ENCODE results near the gene DNAH1. TPM values are rescaled to one million over a fixed set of nuclear protein-coding genes. Genes with fewer than 3 reads are reported as not detected.

DNAH1 gene
- total RNA-seq, 1 experiment from 2014 or later = 2.4 TPM

DNA sequence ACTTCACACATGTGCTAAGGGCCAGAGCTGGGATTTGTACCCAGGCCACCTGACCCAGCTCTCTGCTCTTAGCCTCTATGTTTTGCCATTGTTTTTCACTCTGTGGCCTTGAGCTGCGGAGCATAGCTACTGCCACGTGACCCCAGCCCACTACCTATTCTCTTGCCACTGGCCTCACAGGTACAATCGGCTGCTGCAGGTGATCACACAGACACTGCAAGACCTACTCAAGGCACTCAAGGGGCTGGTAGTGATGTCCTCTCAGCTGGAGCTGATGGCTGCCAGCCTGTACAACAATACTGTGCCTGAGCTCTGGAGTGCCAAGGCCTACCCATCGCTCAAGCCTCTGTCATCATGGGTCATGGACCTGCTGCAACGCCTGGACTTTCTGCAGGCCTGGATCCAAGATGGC lies 82.6 kb downstream of the DNAH1 start:
- in situ Hi-C loops (cut with HindIII; ENCODE audit: low pct_unique_long_range_greater_than_20kb, low sequenced_read_pairs) (no loop called here), intact Hi-C loops (cut with micrococcal nuclease; ENCODE audit: unreplicated experiment) (no loop called here)
- POLR2A ChIA-PET = interaction anchor here (0.6 kb wide), 1 partner anchor 120 kb away, joined by 4 read pairs; the partner anchor contains the start of gene WDR82
- H3K4me1 ChIP-seq (ENCODE audit: control insufficient read depth, insufficient read depth, low read length) = no peaks in the 10 kb centered on the region
- H3K27me3 ChIP-seq (ENCODE audit: control insufficient read depth, insufficient read depth, low read length) = no peaks in the 10 kb centered on the region
- BruUV-seq (replicated peaks) = no TSS peak
- H3K9me3 ChIP-seq (ENCODE audit: control insufficient read depth, insufficient read depth, low read depth, low read length) = no peaks in the 10 kb centered on the region
- H3K4me3 ChIP-seq (ENCODE audit: low read depth in 2 of 2, low read length in 2 of 2) = no peak overlapping the region
- ATAC-seq (0 out of 2 replicates have a peak, but pooled peaks have one; percentile 22), DNase-seq (ENCODE audit: low read depth, low spot score) (no peak)
- no peak overlapping the region for H3K27ac ChIP-seq (ENCODE audit: low read length)
- no peaks in the 10 kb centered on the region for H3K36me3 ChIP-seq (ENCODE audit: control insufficient read depth, insufficient read depth, low read length)
- TF ChIP-seq, protein P1, sequence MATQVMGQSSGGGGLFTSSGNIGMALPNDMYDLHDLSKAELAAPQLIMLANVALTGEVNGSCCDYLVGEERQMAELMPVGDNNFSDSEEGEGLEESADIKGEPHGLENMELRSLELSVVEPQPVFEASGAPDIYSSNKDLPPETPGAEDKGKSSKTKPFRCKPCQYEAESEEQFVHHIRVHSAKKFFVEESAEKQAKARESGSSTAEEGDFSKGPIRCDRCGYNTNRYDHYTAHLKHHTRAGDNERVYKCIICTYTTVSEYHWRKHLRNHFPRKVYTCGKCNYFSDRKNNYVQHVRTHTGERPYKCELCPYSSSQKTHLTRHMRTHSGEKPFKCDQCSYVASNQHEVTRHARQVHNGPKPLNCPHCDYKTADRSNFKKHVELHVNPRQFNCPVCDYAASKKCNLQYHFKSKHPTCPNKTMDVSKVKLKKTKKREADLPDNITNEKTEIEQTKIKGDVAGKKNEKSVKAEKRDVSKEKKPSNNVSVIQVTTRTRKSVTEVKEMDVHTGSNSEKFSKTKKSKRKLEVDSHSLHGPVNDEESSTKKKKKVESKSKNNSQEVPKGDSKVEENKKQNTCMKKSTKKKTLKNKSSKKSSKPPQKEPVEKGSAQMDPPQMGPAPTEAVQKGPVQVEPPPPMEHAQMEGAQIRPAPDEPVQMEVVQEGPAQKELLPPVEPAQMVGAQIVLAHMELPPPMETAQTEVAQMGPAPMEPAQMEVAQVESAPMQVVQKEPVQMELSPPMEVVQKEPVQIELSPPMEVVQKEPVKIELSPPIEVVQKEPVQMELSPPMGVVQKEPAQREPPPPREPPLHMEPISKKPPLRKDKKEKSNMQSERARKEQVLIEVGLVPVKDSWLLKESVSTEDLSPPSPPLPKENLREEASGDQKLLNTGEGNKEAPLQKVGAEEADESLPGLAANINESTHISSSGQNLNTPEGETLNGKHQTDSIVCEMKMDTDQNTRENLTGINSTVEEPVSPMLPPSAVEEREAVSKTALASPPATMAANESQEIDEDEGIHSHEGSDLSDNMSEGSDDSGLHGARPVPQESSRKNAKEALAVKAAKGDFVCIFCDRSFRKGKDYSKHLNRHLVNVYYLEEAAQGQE (IDR thresholded peaks at IDR 0.05; ENCODE audit: insufficient read depth in 1 of 2, low read depth in 2 of 2, low read length in 1 of 2) = no peak
- TF ChIP-seq, protein P2, sequence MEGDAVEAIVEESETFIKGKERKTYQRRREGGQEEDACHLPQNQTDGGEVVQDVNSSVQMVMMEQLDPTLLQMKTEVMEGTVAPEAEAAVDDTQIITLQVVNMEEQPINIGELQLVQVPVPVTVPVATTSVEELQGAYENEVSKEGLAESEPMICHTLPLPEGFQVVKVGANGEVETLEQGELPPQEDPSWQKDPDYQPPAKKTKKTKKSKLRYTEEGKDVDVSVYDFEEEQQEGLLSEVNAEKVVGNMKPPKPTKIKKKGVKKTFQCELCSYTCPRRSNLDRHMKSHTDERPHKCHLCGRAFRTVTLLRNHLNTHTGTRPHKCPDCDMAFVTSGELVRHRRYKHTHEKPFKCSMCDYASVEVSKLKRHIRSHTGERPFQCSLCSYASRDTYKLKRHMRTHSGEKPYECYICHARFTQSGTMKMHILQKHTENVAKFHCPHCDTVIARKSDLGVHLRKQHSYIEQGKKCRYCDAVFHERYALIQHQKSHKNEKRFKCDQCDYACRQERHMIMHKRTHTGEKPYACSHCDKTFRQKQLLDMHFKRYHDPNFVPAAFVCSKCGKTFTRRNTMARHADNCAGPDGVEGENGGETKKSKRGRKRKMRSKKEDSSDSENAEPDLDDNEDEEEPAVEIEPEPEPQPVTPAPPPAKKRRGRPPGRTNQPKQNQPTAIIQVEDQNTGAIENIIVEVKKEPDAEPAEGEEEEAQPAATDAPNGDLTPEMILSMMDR (IDR thresholded peaks at IDR 0.05) = no peak
- TF ChIP-seq SIN3A (IDR thresholded peaks at IDR 0.05; ENCODE audit: borderline replicate concordance, insufficient read depth, low read depth, low read length) (no peak), TCF7L2 (IDR thresholded peaks at IDR 0.05; ENCODE audit: low read depth, low read length) (no peak), POLR2AphosphoS5 (IDR thresholded peaks at IDR 0.05; ENCODE audit: low read depth, low read length) (no peak)
- CTCF ChIA-PET = no interaction called here

DNA sequence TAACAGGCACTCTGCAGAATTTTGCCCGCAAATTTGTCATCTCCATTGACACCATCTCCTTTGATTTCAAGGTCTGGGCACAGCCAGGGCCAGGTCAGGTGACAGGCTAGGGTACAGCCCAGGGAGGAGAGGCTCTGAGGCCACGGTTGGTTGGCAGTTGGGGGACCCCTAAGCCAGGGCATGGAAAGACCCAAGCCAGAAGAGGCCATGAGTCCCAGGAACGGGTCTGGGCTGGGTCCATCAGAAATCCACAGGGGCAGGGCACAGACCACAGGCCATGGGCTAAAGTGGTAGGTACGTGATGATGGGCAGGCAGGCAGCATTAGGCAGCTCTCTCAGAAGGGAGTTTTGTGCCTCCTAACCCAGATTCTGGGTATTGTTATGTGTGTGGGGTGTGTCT lies 83.0 kb downstream of the DNAH1 start:
- ChIA-PET POLR2A (interaction anchor here (0.6 kb wide), 1 partner anchor 121 kb away, joined by 4 read pairs; the partner anchor contains the start of gene WDR82), CTCF (no interaction called here)
- H3K4me3 ChIP-seq (ENCODE audit: low read depth in 2 of 2, low read length in 2 of 2) = no peak overlapping the region
- no peaks in the 10 kb centered on the region for H3K4me1 ChIP-seq (ENCODE audit: control insufficient read depth, insufficient read depth, low read length)
- DNase-seq (ENCODE audit: low read depth, low spot score) = no peak
- ATAC-seq = peak; percentile 37; the same call in 1 of the 2 replicates
- H3K27ac ChIP-seq (ENCODE audit: low read length) = no peak overlapping the region
- intact Hi-C loops (cut with micrococcal nuclease; ENCODE audit: unreplicated experiment) = no loop called here
- no peaks in the 10 kb centered on the region for H3K27me3 ChIP-seq (ENCODE audit: control insufficient read depth, insufficient read depth, low read length)
- H3K36me3 ChIP-seq (ENCODE audit: control insufficient read depth, insufficient read depth, low read length) = no peaks in the 10 kb centered on the region
- no TSS peak for BruUV-seq (replicated peaks)
- in situ Hi-C loops (cut with HindIII; ENCODE audit: low pct_unique_long_range_greater_than_20kb, low sequenced_read_pairs) = no loop called here
- no peaks in the 10 kb centered on the region for H3K9me3 ChIP-seq (ENCODE audit: control insufficient read depth, insufficient read depth, low read depth, low read length)
- TF ChIP-seq POLR2AphosphoS5 (IDR thresholded peaks at IDR 0.05; ENCODE audit: low read depth, low read length) = no peak
- TF ChIP-seq, protein P2 (IDR thresholded peaks at IDR 0.05) = no peak
- TF ChIP-seq TCF7L2 (IDR thresholded peaks at IDR 0.05; ENCODE audit: low read depth, low read length) = no peak
- TF ChIP-seq SIN3A (IDR thresholded peaks at IDR 0.05; ENCODE audit: borderline replicate concordance, insufficient read depth, low read depth, low read length) = no peak
- TF ChIP-seq, protein P1 (IDR thresholded peaks at IDR 0.05; ENCODE audit: insufficient read depth in 1 of 2, low read depth in 2 of 2, low read length in 1 of 2) = no peak

Measured in Panc1 (cell line).